Upper lobe of right lung (tissue), 1 donor: ENCODE data around the gene URB1. TPM values are rescaled to one million over a fixed set of nuclear protein-coding genes. Genes with fewer than 3 reads are reported as not detected.
"Not testable (repeated sequence)": the region's sequence is repeated elsewhere in the genome, so short reads cannot be mapped to it uniquely, and the experiment has no call there.

Source experiments
- ATAC-seq: fragments of 200-7000 bp; cut with Tn5 transposase; one replicate; pipeline ENCODE4 v1.9.1; 2020; ENCODE audit warnings: mild to moderate bottlenecking, moderate library complexity
- DNase-seq: peaks from one replicate; pipeline ENCODE4 v3.0.0-alpha.2; 2020
- H3K27ac ChIP-seq: fragments of 200-600 bp; one replicate; pipeline ENCODE4 v1.8.0; 2022
- H3K27me3 ChIP-seq: fragments of 200-600 bp; one replicate; pipeline ENCODE4 v1.8.0; 2022; ENCODE audit warnings: mild to moderate bottlenecking
- H3K36me3 ChIP-seq: fragments of 200-600 bp; one replicate; pipeline ENCODE4 v1.8.0; 2022
- H3K4me1 ChIP-seq: fragments of 200-600 bp; one replicate; pipeline ENCODE4 v1.8.0; 2022
- H3K4me3 ChIP-seq: fragments of 200-600 bp; one replicate; pipeline ENCODE4 v1.8.0; 2022; ENCODE audit warnings: mild to moderate bottlenecking
- H3K9me3 ChIP-seq: fragments of 200-600 bp; one replicate; pipeline ENCODE4 v1.8.0; 2022
- intact Hi-C: fragments of 100-400 bp; cut with DNase I; formaldehyde crosslinking; loops from one replicate; pipeline ENCODE4 v1.11.0; 2022
- total RNA-seq: library from RNA; stranded (reverse); fragmentation: NEBNext Ultra II Directional; extraction: Animal tissue kit (Norgen Biotek cat#: 25700); gene quantifications from one replicate; pipeline ENCODE4 v1.2.1, GENCODE V29; 2021
- TF ChIP-seq, protein P1 (sequence below): fragments of 200-600 bp; IDR thresholded peaks from one replicate; pipeline ENCODE4 v1.8.0; 2022; ENCODE audit warnings: antibody characterized with exemption
- donor health status: DM: no; HTN: yes; CAD: no; lungs with severe emphysema.

Gene URB1
- total RNA-seq, 1 donor from 2014 or later = 14.3 TPM

GRCh38 chr21:32279377-32279680 is 113.5 kb downstream of the URB1 start:
- Histone ChIP-seq H3K27ac (peak overlapping the region; percentile 45), H3K4me3 (peak overlapping the region; percentile 91), H3K9me3 (no peaks in the 10 kb centered on the region), H3K36me3 (no peaks in the 10 kb centered on the region), H3K27me3 (no peaks in the 10 kb centered on the region), H3K4me1 (peaks cover 17% of the 10 kb centered on the region)
- TF ChIP-seq, protein P1, sequence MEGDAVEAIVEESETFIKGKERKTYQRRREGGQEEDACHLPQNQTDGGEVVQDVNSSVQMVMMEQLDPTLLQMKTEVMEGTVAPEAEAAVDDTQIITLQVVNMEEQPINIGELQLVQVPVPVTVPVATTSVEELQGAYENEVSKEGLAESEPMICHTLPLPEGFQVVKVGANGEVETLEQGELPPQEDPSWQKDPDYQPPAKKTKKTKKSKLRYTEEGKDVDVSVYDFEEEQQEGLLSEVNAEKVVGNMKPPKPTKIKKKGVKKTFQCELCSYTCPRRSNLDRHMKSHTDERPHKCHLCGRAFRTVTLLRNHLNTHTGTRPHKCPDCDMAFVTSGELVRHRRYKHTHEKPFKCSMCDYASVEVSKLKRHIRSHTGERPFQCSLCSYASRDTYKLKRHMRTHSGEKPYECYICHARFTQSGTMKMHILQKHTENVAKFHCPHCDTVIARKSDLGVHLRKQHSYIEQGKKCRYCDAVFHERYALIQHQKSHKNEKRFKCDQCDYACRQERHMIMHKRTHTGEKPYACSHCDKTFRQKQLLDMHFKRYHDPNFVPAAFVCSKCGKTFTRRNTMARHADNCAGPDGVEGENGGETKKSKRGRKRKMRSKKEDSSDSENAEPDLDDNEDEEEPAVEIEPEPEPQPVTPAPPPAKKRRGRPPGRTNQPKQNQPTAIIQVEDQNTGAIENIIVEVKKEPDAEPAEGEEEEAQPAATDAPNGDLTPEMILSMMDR = no peak
- intact Hi-C loops = no loop called here
- ATAC-seq = no peak
- DNase-seq = no peak

DNA sequence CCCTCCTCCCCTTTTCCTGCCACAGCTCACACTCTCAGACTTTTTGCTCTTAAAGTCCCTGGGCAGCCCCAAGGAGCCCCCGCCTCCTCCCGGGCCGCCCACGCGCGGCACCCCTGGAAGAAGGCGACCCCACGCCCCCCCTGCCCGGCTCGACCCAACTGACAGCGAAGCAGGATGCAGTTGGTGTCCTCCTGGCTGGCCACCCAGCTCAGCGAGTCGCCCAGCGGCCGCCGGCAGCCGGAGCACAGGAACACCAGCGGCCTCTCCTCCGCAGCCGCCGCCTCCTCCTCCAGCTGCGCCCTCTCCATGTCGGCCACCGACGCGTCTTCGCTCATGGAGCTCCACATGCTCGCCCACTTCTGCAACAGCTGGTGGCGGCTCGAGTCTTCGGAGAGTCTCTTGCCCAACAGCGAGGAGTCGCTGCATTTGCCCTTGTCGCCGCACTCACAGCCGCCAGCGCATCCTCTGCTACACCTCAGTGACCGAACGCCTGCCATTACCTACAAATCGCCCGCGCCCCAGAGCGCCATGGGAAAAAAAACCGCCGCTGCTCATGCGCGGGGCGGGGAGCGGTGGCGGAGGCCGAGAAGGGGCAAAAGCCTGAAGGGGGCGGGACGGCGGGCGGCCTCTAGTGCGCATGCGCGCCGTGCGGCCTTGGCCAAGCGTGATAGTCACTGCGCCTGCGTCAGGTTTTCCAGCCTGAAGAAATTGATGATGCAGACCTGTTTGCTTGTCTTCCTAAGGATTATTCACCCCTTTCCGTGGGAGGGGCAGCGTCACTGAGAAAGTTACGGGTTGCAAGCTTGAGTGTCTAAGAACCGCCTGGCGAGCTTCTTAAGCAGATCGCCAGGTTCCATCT is 114.1 kb downstream of the URB1 start, which contains the start of gene MIS18A:
Gene MIS18A (minus strand): TSS at position 532 of the 859 bp plus-strand sequence. CDS start 35 bp downstream, at position 497.
- peaks cover 17% of the 10 kb centered on the region for H3K4me1 ChIP-seq
- TF ChIP-seq, protein P1 = no peak
- ATAC-seq (peak; percentile 97), DNase-seq (peak; percentile 97)
- H3K4me3 ChIP-seq = peak within 1 kb of the TSS; percentile 91
- intact Hi-C loops = no loop called here
- H3K27me3 ChIP-seq = no peaks in the 10 kb centered on the region
- H3K36me3 ChIP-seq = peaks cover 2% of the 10 kb centered on the region
- H3K9me3 ChIP-seq = no peaks in the 10 kb centered on the region
- peak within 1 kb of the TSS; percentile 45 for H3K27ac ChIP-seq

DNA sequence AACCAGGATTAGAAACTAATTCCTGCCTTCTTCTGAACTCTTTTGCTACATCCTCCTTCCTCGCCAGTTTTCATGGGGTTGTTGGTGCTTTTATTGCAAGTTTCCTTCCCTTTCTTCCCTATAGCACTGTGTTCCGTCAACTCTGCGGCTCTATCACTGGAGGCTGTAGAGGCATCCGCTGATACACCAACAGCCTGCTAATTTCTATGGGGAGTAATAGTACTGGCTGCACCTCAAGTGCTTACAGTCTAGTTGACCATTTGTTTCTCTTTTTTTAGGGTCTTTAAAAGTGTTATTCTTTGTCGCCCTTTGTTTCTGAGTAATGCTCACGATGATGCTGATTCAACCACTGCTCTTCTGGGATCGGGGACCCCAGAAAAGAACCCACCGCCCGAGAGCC is 114.7 kb downstream of the URB1 start:
- Histone ChIP-seq H3K4me3 (peak overlapping the region; percentile 91), H3K27ac (no peak overlapping the region), H3K27me3 (no peaks in the 10 kb centered on the region), H3K9me3 (no peaks in the 10 kb centered on the region), H3K4me1 (peaks cover 17% of the 10 kb centered on the region), H3K36me3 (peaks cover 3% of the 10 kb centered on the region)
- intact Hi-C loops = no loop called here
- DNase-seq (no peak), ATAC-seq (no peak)
- TF ChIP-seq, protein P1 = no peak

- H3K36me3 ChIP-seq = peaks cover 3% of the 10 kb centered on the region
- no peaks in the 10 kb centered on the region for H3K27me3 ChIP-seq
- no peak overlapping the region for H3K4me3 ChIP-seq
- intact Hi-C loops = no loop called here
- DNase-seq (no peak), ATAC-seq (no peak)
- TF ChIP-seq, protein P1 = no peak
- peaks cover 17% of the 10 kb centered on the region for H3K4me1 ChIP-seq
- no peaks in the 10 kb centered on the region for H3K9me3 ChIP-seq
- H3K27ac ChIP-seq = no peak overlapping the region
These were observed 116.1 kb downstream of the URB1 start for GRCh38 chr21:32276671-32277070.

DNA sequence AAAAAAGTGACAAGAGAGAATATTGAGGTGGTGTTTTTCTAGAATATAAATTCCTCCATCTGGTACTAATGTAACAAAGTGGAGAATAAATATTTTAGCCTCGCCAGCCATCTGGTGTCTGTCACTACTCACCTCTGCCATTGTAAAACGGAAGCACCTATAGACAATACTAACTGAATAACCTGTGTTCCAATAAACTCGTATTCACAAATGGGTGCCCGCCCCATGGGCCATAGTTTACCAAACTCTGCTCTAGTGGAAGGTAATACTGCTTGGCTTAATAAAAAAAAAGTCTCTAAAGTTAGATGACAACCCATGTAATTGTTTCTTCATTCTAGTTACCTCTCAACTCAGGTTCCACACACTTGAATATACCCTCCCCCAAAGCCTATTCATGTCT is 122.1 kb downstream of the URB1 start:
- peaks cover 33% of the 10 kb centered on the region for H3K36me3 ChIP-seq
- no peaks in the 10 kb centered on the region for H3K27me3 ChIP-seq
- intact Hi-C loops = no loop called here
- no peak overlapping the region for H3K4me3 ChIP-seq
- no peaks in the 10 kb centered on the region for H3K9me3 ChIP-seq
- TF ChIP-seq, protein P1 = no peak
- DNase-seq (no peak), ATAC-seq (no peak)
- H3K4me1 ChIP-seq = no peaks in the 10 kb centered on the region
- H3K27ac ChIP-seq = no peak overlapping the region

DNA sequence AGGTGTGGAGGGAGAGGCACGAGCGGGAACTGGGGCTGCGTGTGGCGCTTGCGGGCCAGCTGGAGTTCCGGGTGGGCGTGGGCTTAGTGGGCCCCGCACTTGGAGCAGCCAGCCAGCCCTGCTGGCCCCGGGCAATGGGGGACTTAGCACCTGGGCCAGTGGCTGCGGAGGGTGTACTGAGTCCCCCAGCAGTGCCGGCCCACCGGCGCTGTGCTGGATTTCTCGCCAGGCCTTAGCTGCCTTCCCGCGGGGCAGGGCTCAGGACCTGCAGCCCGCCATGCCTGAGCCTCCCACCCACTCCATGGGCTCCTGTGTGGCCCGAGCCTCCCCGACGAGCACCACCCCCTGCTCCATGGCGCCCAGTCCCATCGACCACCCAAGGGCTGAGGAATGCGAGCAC is 127.5 kb downstream of the URB1 start:
- H3K4me1 ChIP-seq, H3K27me3 ChIP-seq, intact Hi-C loops, H3K9me3 ChIP-seq, ATAC-seq, H3K4me3 ChIP-seq, DNase-seq, H3K27ac ChIP-seq: not testable (repeated sequence)
- peaks cover 20% of the 10 kb centered on the region for H3K36me3 ChIP-seq
